Type B pancreatic cell (in vitro differentiated cells): ENCODE data around the gene CNOT10. TPM values are rescaled to one million over a fixed set of nuclear protein-coding genes. Genes with fewer than 3 reads are reported as not detected.
"Not testable (repeated sequence)": the region's sequence is repeated elsewhere in the genome, so short reads cannot be mapped to it uniquely, and the experiment has no call there.

Experiments used
- DNase-seq: peaks from one replicate; pipeline ENCODE4 v3.0.0; 2021; ENCODE audit warnings: mixed read lengths; ENCODE audit not compliant: unreplicated experiment; ENCODE audit errors: extremely low spot score
- H3K27ac Mint-ChIP-seq: 2 replicates; pipeline ENCODE4 v1.8.0; 2021; ENCODE audit warnings: mild to moderate bottlenecking, mixed read lengths
- H3K27me3 Mint-ChIP-seq: 2 replicates; pipeline ENCODE4 v1.8.0; 2021; ENCODE audit warnings: mixed read lengths
- H3K36me3 Mint-ChIP-seq: 2 replicates; pipeline ENCODE4 v1.8.0; 2021; ENCODE audit warnings: mixed read lengths
- H3K4me1 Mint-ChIP-seq: one replicate; pipeline ENCODE4 v1.8.0; 2021; ENCODE audit warnings: mixed read lengths; ENCODE audit not compliant: unreplicated experiment
- H3K4me3 Mint-ChIP-seq: 2 replicates; pipeline ENCODE4 v1.8.0; 2021; ENCODE audit warnings: mild to moderate bottlenecking, mixed read lengths
- H3K9me3 Mint-ChIP-seq: 2 replicates; pipeline ENCODE4 v1.8.0; 2021; ENCODE audit warnings: mixed read lengths
- CTCF ChIP-seq: fragments of 200-600 bp; sonication (generic); conservative IDR thresholded peaks from 2 replicates; pipeline ENCODE4 v1.5.0; 2021; ENCODE audit warnings: antibody characterized with exemption, mild to moderate bottlenecking
- total RNA-seq: library from RNA; stranded (reverse); gene quantifications from 2 replicates; pipeline ENCODE4 v1.2.1, GENCODE V29; 2021; ENCODE audit warnings: low replicate concordance

CNOT10 gene
- total RNA-seq, 1 donor from 2014 or later, result 42.8 TPM

- no peaks in the 10 kb centered on the region for H3K36me3 Mint-ChIP-seq
- no peak overlapping the region for H3K4me3 Mint-ChIP-seq
- DNase-seq, result no peak
- no peaks in the 10 kb centered on the region for H3K9me3 Mint-ChIP-seq
- H3K4me1 Mint-ChIP-seq, result peaks cover 3% of the 10 kb centered on the region
- no peaks in the 10 kb centered on the region for H3K27me3 Mint-ChIP-seq
- no peak for TF ChIP-seq CTCF
- H3K27ac Mint-ChIP-seq, result no peak overlapping the region
Observed at GRCh38 chr3:32644380-32644779, 40.6 kb upstream of the CNOT10 start.

GRCh38 chr3:32646761-32647160 is 38.2 kb upstream of the CNOT10 start:
- H3K4me1 Mint-ChIP-seq, result peaks cover 3% of the 10 kb centered on the region
- H3K36me3 Mint-ChIP-seq, result no peaks in the 10 kb centered on the region
- TF ChIP-seq CTCF, result no peak
- DNase-seq, result no peak
- H3K27ac Mint-ChIP-seq, result no peak overlapping the region
- H3K9me3 Mint-ChIP-seq, result no peaks in the 10 kb centered on the region
- no peaks in the 10 kb centered on the region for H3K27me3 Mint-ChIP-seq
- no peak overlapping the region for H3K4me3 Mint-ChIP-seq

- not testable (repeated sequence) for H3K4me1 Mint-ChIP-seq, H3K4me3 Mint-ChIP-seq, DNase-seq, H3K9me3 Mint-ChIP-seq, H3K36me3 Mint-ChIP-seq, H3K27ac Mint-ChIP-seq
- peaks cover 11% of the 10 kb centered on the region for H3K27me3 Mint-ChIP-seq
Observed at GRCh38 chr3:32652337-32653100, 32.5 kb upstream of the CNOT10 start.

GRCh38 chr3:32655167-32655566 is 29.8 kb upstream of the CNOT10 start:
- Mint-ChIP-seq H3K27ac (no peak overlapping the region), H3K27me3 (peaks cover 21% of the 10 kb centered on the region), H3K9me3 (no peaks in the 10 kb centered on the region), H3K4me3 (no peak overlapping the region), H3K36me3 (no peaks in the 10 kb centered on the region), H3K4me1 (no peaks in the 10 kb centered on the region)
- TF ChIP-seq CTCF, result no peak
- DNase-seq, result no peak

- Mint-ChIP-seq H3K27ac (no peak overlapping the region), H3K27me3 (peaks cover 21% of the 10 kb centered on the region), H3K4me3 (no peak overlapping the region), H3K9me3 (no peaks in the 10 kb centered on the region), H3K4me1 (no peaks in the 10 kb centered on the region), H3K36me3 (no peaks in the 10 kb centered on the region)
- TF ChIP-seq CTCF, result no peak
- no peak for DNase-seq
Observed at GRCh38 chr3:32660634-32661033, 24.4 kb upstream of the CNOT10 start.

GRCh38 chr3:32662647-32663046 is 22.3 kb upstream of the CNOT10 start:
- Mint-ChIP-seq H3K9me3 (no peaks in the 10 kb centered on the region), H3K4me1 (no peaks in the 10 kb centered on the region), H3K27ac (no peak overlapping the region), H3K36me3 (no peaks in the 10 kb centered on the region), H3K27me3 (peaks cover 13% of the 10 kb centered on the region), H3K4me3 (no peak overlapping the region)
- no peak for DNase-seq
- TF ChIP-seq CTCF, result no peak
